Left cardiac atrium (tissue), 4 donors: Measurements from ENCODE around the gene NKX6-1. TPM values are rescaled to one million over a fixed set of nuclear protein-coding genes. Genes with fewer than 3 reads are reported as not detected.

ENCODE experiments used
- ATAC-seq, 2 donors: fragments of 200-7000 bp; cut with Tn5 transposase; one replicate each; pipeline ENCODE4 v1.9.1; 2020; ENCODE audit warnings: mild to moderate bottlenecking in 2 of 2, moderate library complexity in 2 of 2
- DNase-seq: peaks from one replicate; pipeline ENCODE4 v3.0.0-alpha.2; 2020
- intact Hi-C, 2 donors: fragments of 100-400 bp; cut with DNase I; formaldehyde crosslinking; loops; one replicate each; pipeline versions ENCODE4 v1.14.1 to v1.15.1; 2022 to 2023
- total RNA-seq, 2 donors: library from RNA; stranded (reverse); fragmentation: NEBNext Ultra II Directional; extraction: Animal tissue kit (Norgen Biotek cat#: 25700); gene quantifications; one replicate each; pipeline ENCODE4 v1.2.1, GENCODE V29; 2021
- donor health status: DM: no; HTN: yes; CAD: no.
- donor health status: DM: no; HTN: yes; CAD: no; lungs with severe emphysema.
- donor health status: DM: yes; HTN: yes; CAD: no.
- donor health status: Dilated cardiomyopathy.

Gene NKX6-1
- total RNA-seq, 2 donors from 2014 or later = not detected

GRCh38 chr4:84482564-84483563, 16.2 kb downstream of the NKX6-1 start:
- ATAC-seq (peak in 1 of 2 donors; percentile 36), DNase-seq (no peak)
- intact Hi-C loops = no loop called here

- ATAC-seq = no peak
- intact Hi-C loops = no loop called here
- DNase-seq = no peak
Observed at GRCh38 chr4:84481860-84482245, 17.2 kb downstream of the NKX6-1 start.

- DNase-seq (no peak), ATAC-seq (no peak)
- intact Hi-C loops = no loop called here
Observed at GRCh38 chr4:84481077-84481859, 17.8 kb downstream of the NKX6-1 start.

GRCh38 chr4:84480082-84480481, 19.0 kb downstream of the NKX6-1 start:
- ATAC-seq (no peak), DNase-seq (no peak)
- intact Hi-C loops = no loop called here

GRCh38 chr4:84479663-84480062, 19.4 kb downstream of the NKX6-1 start:
- no peak for ATAC-seq
- no peak for DNase-seq
- intact Hi-C loops = no loop called here

GRCh38 chr4:84477738-84478137, 21.4 kb downstream of the NKX6-1 start:
- intact Hi-C loops = no loop called here
- no peak for ATAC-seq

GRCh38 chr4:84474107-84474506, 25.0 kb downstream of the NKX6-1 start:
- ATAC-seq (no peak), DNase-seq (no peak)
- intact Hi-C loops = no loop called here

More at GRCh38 chr4:84477738-84478137, 21.4 kb downstream of the NKX6-1 start:
- no peak for DNase-seq

- DNase-seq (no peak), ATAC-seq (no peak)
- intact Hi-C loops = no loop called here
Observed at GRCh38 chr4:84472154-84472553, 26.9 kb downstream of the NKX6-1 start.

GRCh38 chr4:84470204-84470785, 28.8 kb downstream of the NKX6-1 start:
- intact Hi-C loops = no loop called here
- ATAC-seq = no peak
- DNase-seq = no peak

- no peak for ATAC-seq
- intact Hi-C loops = no loop called here
- no peak for DNase-seq
Observed at GRCh38 chr4:84467601-84468000, 31.5 kb downstream of the NKX6-1 start.

GRCh38 chr4:84459783-84460182, 39.3 kb downstream of the NKX6-1 start:
- ATAC-seq = no peak
- intact Hi-C loops = no loop called here
- no peak for DNase-seq

- DNase-seq (no peak), ATAC-seq (no peak)
- intact Hi-C loops = no loop called here
Observed at GRCh38 chr4:84456157-84456556, 42.9 kb downstream of the NKX6-1 start.

- no peak for DNase-seq
- intact Hi-C loops = no loop called here
- ATAC-seq = no peak
Observed at GRCh38 chr4:84455697-84456096, 43.4 kb downstream of the NKX6-1 start.

GRCh38 chr4:84451546-84451945, 47.5 kb downstream of the NKX6-1 start:
- DNase-seq (no peak), ATAC-seq (no peak)
- intact Hi-C loops = no loop called here

GRCh38 chr4:84443523-84443922, 55.6 kb downstream of the NKX6-1 start:
- no peak for ATAC-seq
- intact Hi-C loops = no loop called here

GRCh38 chr4:84442778-84443177, 56.3 kb downstream of the NKX6-1 start:
- ATAC-seq = no peak
- no peak for DNase-seq
- intact Hi-C loops = no loop called here

More at GRCh38 chr4:84443523-84443922, 55.6 kb downstream of the NKX6-1 start:
- no peak for DNase-seq
